ENCODE measurements around the gene TXLNB. TPM values are rescaled to one million over a fixed set of nuclear protein-coding genes. Genes with fewer than 3 reads are reported as not detected.

Gene TXLNB
- polyA plus RNA-seq, 1 experiment, result 1.3 TPM

DNA sequence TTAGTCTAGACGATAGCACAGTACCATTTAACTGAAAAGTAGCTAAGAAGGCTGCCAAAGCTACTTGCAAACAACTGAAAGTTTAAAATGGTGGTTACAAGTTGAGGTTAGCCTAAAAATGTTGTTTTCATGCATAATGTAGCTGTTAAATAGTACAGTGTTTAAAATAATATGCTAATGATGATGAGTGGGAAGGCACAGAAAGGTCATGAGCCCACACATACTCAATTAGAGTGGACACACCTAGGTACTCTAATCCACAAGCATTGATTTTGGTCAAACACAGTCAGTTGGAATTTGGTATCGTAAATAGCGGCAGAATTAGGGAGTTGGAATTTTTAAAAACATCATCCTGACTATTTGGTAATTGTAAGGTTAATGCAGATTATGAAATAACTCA, 7.0 kb downstream of the TXLNB start:
- CTCF ChIA-PET, result no interaction called here
- POLR2A ChIA-PET, result no interaction called here
- Histone ChIP-seq H3K9me3 (ENCODE audit: control insufficient read depth, insufficient read depth, low read length) (no peaks in the 10 kb centered on the region), H3K4me3 (ENCODE audit: low read depth, low read length) (no peak overlapping the region), H3K27me3 (ENCODE audit: control insufficient read depth, insufficient read depth, low read length) (no peaks in the 10 kb centered on the region), H3K27ac (ENCODE audit: low read depth, low read length) (no peak overlapping the region)
- DNase-seq (ENCODE audit: low read depth, low spot score), result no peak
- no peak for TF ChIP-seq CTCF (IDR thresholded peaks at IDR 0.05; ENCODE audit: low read depth, low read length)

DNA sequence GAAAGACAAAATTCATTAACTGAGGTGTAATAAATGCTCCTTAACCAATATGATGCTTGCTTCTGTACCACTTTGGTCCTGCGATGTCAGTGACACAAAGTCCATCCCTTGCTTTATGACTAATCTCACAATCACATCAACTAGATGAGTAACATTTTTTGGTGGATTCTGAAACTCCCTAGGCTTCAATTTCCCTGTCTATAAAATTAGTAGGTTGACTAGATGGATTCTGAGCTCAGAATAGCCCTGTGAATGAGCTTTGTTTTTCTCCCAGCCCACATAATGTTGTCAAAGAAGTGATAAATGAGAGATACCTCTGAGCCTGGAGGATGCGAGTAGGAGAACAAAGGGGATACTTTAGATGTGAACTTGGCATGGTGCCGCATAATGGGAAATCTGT, 9.1 kb downstream of the TXLNB start:
- ChIA-PET POLR2A (interaction anchor here (0.6 kb wide), 1 partner anchor 35 kb away, joined by 7 read pairs; no protein-coding TSS in a partner anchor), CTCF (no interaction called here)
- Histone ChIP-seq H3K27ac (ENCODE audit: low read depth, low read length) (no peak overlapping the region), H3K4me3 (ENCODE audit: low read depth, low read length) (no peak overlapping the region), H3K27me3 (ENCODE audit: control insufficient read depth, insufficient read depth, low read length) (no peaks in the 10 kb centered on the region), H3K9me3 (ENCODE audit: control insufficient read depth, insufficient read depth, low read length) (no peaks in the 10 kb centered on the region)
- TF ChIP-seq CTCF (IDR thresholded peaks at IDR 0.05; ENCODE audit: low read depth, low read length), result no peak
- no peak for DNase-seq (ENCODE audit: low read depth, low spot score)

GRCh38 chr6:139278190-139278589, 13.6 kb downstream of the TXLNB start:
- no peak for DNase-seq (ENCODE audit: low read depth, low spot score)
- H3K27me3 ChIP-seq (ENCODE audit: control insufficient read depth, insufficient read depth, low read length), result no peaks in the 10 kb centered on the region

GRCh38 chr6:139277587-139277986, 14.2 kb downstream of the TXLNB start:
- no peak overlapping the region for H3K4me3 ChIP-seq (ENCODE audit: low read depth, low read length)
- CTCF ChIA-PET, result no interaction called here
- no peak overlapping the region for H3K27ac ChIP-seq (ENCODE audit: low read depth, low read length)
- TF ChIP-seq CTCF (IDR thresholded peaks at IDR 0.05; ENCODE audit: low read depth, low read length), result no peak
- no peaks in the 10 kb centered on the region for H3K9me3 ChIP-seq (ENCODE audit: control insufficient read depth, insufficient read depth, low read length)
- DNase-seq (ENCODE audit: low read depth, low spot score), result no peak
- POLR2A ChIA-PET, result no interaction called here
- no peaks in the 10 kb centered on the region for H3K27me3 ChIP-seq (ENCODE audit: control insufficient read depth, insufficient read depth, low read length)

More at GRCh38 chr6:139278190-139278589, 13.6 kb downstream of the TXLNB start:
- Histone ChIP-seq H3K27ac (ENCODE audit: low read depth, low read length) (no peak overlapping the region), H3K9me3 (ENCODE audit: control insufficient read depth, insufficient read depth, low read length) (no peaks in the 10 kb centered on the region), H3K4me3 (ENCODE audit: low read depth, low read length) (no peak overlapping the region)
- no peak for TF ChIP-seq CTCF (IDR thresholded peaks at IDR 0.05; ENCODE audit: low read depth, low read length)
- ChIA-PET POLR2A (no interaction called here), CTCF (no interaction called here)

- ChIA-PET CTCF (interaction anchor here (0.9 kb wide), 1 partner anchor 27 kb away, joined by 3 read pairs; no protein-coding TSS in a partner anchor), POLR2A (no interaction called here)
- no peaks in the 10 kb centered on the region for H3K9me3 ChIP-seq (ENCODE audit: control insufficient read depth, insufficient read depth, low read length)
- no peaks in the 10 kb centered on the region for H3K27me3 ChIP-seq (ENCODE audit: control insufficient read depth, insufficient read depth, low read length)
- no peak for DNase-seq (ENCODE audit: low read depth, low spot score)
- no peak for TF ChIP-seq CTCF (IDR thresholded peaks at IDR 0.05; ENCODE audit: low read depth, low read length)
- H3K4me3 ChIP-seq (ENCODE audit: low read depth, low read length), result no peak overlapping the region
- H3K27ac ChIP-seq (ENCODE audit: low read depth, low read length), result no peak overlapping the region
Measured at GRCh38 chr6:139277161-139277560, 14.6 kb downstream of the TXLNB start.

Measured in AG04450 (cell line).